ENCODE data around the gene HSFX3. TPM values are rescaled to one million over a fixed set of nuclear protein-coding genes. Genes with fewer than 3 reads are reported as not detected.
"Not testable (repeated sequence)": the region's sequence is repeated elsewhere in the genome, so short reads cannot be mapped to it uniquely, and the experiment has no call there.

The HSFX3 gene
- not detected for total RNA-seq
- polyA plus RNA-seq = not detected
- 0 to 0.07 (median 0) reads per million in 6 experiments for total RNA-seq

GRCh38 chrX:149549701-149550100 lies at the start of gene HSFX3:
Gene HSFX3 (minus strand): TSS chrX:149549924. CDS start chrX:149549852, 72 bp downstream.
- H3K27ac Mint-ChIP-seq = peak within 1 kb of the TSS in 2 of 10 donors; percentile 31 to 44
- H3K36me3 Mint-ChIP-seq, H3K27me3 Mint-ChIP-seq, H3K4me1 Mint-ChIP-seq, POLR2A ChIA-PET, H3K9me3 Mint-ChIP-seq, H3K4me3 Mint-ChIP-seq, ATAC-seq, DNase-seq: not testable (repeated sequence)

- POLR2A ChIA-PET, DNase-seq, H3K27me3 Mint-ChIP-seq, ATAC-seq, H3K4me1 Mint-ChIP-seq, H3K9me3 Mint-ChIP-seq, H3K4me3 Mint-ChIP-seq, H3K27ac Mint-ChIP-seq: not testable (repeated sequence)
- H3K36me3 Mint-ChIP-seq = peaks cover 0 to 18% (median 0%) of the 10 kb centered on the region in 3 donors
Observed at GRCh38 chrX:149598603-149599002, 48.9 kb upstream of the HSFX3 start.

- H3K36me3 Mint-ChIP-seq, H3K27ac Mint-ChIP-seq, POLR2A ChIA-PET, H3K27me3 Mint-ChIP-seq, H3K4me1 Mint-ChIP-seq, H3K4me3 Mint-ChIP-seq, H3K9me3 Mint-ChIP-seq, DNase-seq, ATAC-seq: not testable (repeated sequence)
Observed at GRCh38 chrX:149595943-149596342, 46.2 kb upstream of the HSFX3 start.

GRCh38 chrX:149595214-149595613 lies 45.5 kb upstream of the HSFX3 start, which contains the start of gene HSFX2:
Gene HSFX2 (minus strand): TSS chrX:149595314. CDS start chrX:149594700, 614 bp downstream.
- H3K27me3 Mint-ChIP-seq, H3K4me3 Mint-ChIP-seq, H3K9me3 Mint-ChIP-seq, ATAC-seq, H3K27ac Mint-ChIP-seq, DNase-seq, H3K36me3 Mint-ChIP-seq, POLR2A ChIA-PET, H3K4me1 Mint-ChIP-seq: not testable (repeated sequence)

GRCh38 chrX:149590993-149591392 lies 41.3 kb upstream of the HSFX3 start:
- H3K27me3 Mint-ChIP-seq, H3K36me3 Mint-ChIP-seq, H3K27ac Mint-ChIP-seq, ATAC-seq, H3K4me3 Mint-ChIP-seq, DNase-seq, H3K4me1 Mint-ChIP-seq, POLR2A ChIA-PET, H3K9me3 Mint-ChIP-seq: not testable (repeated sequence)

- DNase-seq, H3K9me3 Mint-ChIP-seq, H3K4me1 Mint-ChIP-seq, H3K27ac Mint-ChIP-seq, H3K36me3 Mint-ChIP-seq, H3K27me3 Mint-ChIP-seq, POLR2A ChIA-PET, H3K4me3 Mint-ChIP-seq, ATAC-seq: not testable (repeated sequence)
Observed at GRCh38 chrX:149587359-149587758, 37.6 kb upstream of the HSFX3 start, which contains the start of gene MAGEA9B. Gene MAGEA9B (minus strand): TSS chrX:149587459. CDS start chrX:149583179, 4,280 bp downstream.

GRCh38 chrX:149585631-149586030 lies 35.9 kb upstream of the HSFX3 start:
- H3K27ac Mint-ChIP-seq, H3K36me3 Mint-ChIP-seq, H3K9me3 Mint-ChIP-seq, H3K4me1 Mint-ChIP-seq, DNase-seq, ATAC-seq, H3K4me3 Mint-ChIP-seq, H3K27me3 Mint-ChIP-seq, POLR2A ChIA-PET: not testable (repeated sequence)

GRCh38 chrX:149573456-149573855 lies 23.7 kb upstream of the HSFX3 start:
- H3K9me3 Mint-ChIP-seq, POLR2A ChIA-PET, H3K4me3 Mint-ChIP-seq, ATAC-seq, H3K36me3 Mint-ChIP-seq, H3K27me3 Mint-ChIP-seq, DNase-seq, H3K4me1 Mint-ChIP-seq, H3K27ac Mint-ChIP-seq: not testable (repeated sequence)

- POLR2A ChIA-PET = no interaction called here
Observed at GRCh38 chrX:149572743-149573142, 23.0 kb upstream of the HSFX3 start.

GRCh38 chrX:149571770-149572169 lies 22.0 kb upstream of the HSFX3 start:
- no peak for DNase-seq
- Mint-ChIP-seq H3K9me3 (no peaks in the 10 kb centered on the region), H3K36me3 (no peaks in the 10 kb centered on the region), H3K27me3 (peaks cover 0 to 4% (median 4%) of the 10 kb centered on the region in 5 donors), H3K27ac (no peak overlapping the region), H3K4me1 (no peaks in the 10 kb centered on the region), H3K4me3 (no peak overlapping the region)
- POLR2A ChIA-PET = no interaction called here
- ATAC-seq = no peak

More at GRCh38 chrX:149572743-149573142, 23.0 kb upstream of the HSFX3 start:
- Mint-ChIP-seq H3K36me3 (no peaks in the 10 kb centered on the region), H3K4me3 (no peak overlapping the region), H3K27me3 (peaks cover 0 to 4% (median 1%) of the 10 kb centered on the region in 5 donors), H3K27ac (no peak overlapping the region), H3K9me3 (no peaks in the 10 kb centered on the region), H3K4me1 (no peaks in the 10 kb centered on the region)
- no peak for ATAC-seq
- DNase-seq = no peak

- Mint-ChIP-seq H3K4me3 (no peak overlapping the region), H3K9me3 (no peaks in the 10 kb centered on the region), H3K36me3 (no peaks in the 10 kb centered on the region), H3K27ac (no peak overlapping the region), H3K27me3 (peaks cover 0 to 4% (median 4%) of the 10 kb centered on the region in 5 donors), H3K4me1 (no peaks in the 10 kb centered on the region)
- POLR2A ChIA-PET = no interaction called here
- ATAC-seq (no peak), DNase-seq (no peak)
Observed at GRCh38 chrX:149570668-149571067, 20.9 kb upstream of the HSFX3 start.

- Mint-ChIP-seq H3K9me3 (no peaks in the 10 kb centered on the region), H3K27ac (no peak overlapping the region), H3K4me1 (no peaks in the 10 kb centered on the region), H3K36me3 (no peaks in the 10 kb centered on the region), H3K27me3 (peaks cover 0 to 4% (median 4%) of the 10 kb centered on the region in 5 donors), H3K4me3 (no peak overlapping the region)
- DNase-seq (no peak), ATAC-seq (no peak)
- POLR2A ChIA-PET = no interaction called here
Observed at GRCh38 chrX:149569770-149570169, 20.0 kb upstream of the HSFX3 start.

- DNase-seq (no peak), ATAC-seq (no peak)
- H3K4me3 Mint-ChIP-seq = no peak overlapping the region
- no peaks in the 10 kb centered on the region for H3K9me3 Mint-ChIP-seq
- H3K36me3 Mint-ChIP-seq = no peaks in the 10 kb centered on the region
- no peak overlapping the region for H3K27ac Mint-ChIP-seq
- H3K4me1 Mint-ChIP-seq = no peaks in the 10 kb centered on the region
- POLR2A ChIA-PET = no interaction called here
- H3K27me3 Mint-ChIP-seq = peaks cover 0 to 4% (median 4%) of the 10 kb centered on the region in 5 donors
Observed at GRCh38 chrX:149568701-149569296, 19.1 kb upstream of the HSFX3 start.
